HL-60 (cell line): ENCODE measurements around the gene MTR.

ENCODE experiments used
- POLR2AphosphoS5 ChIP-seq: IDR thresholded peaks from 2 replicates; pipeline ENCODE4 v1.6.1; 2012; ENCODE audit warnings: low read depth
- TF ChIP-seq, protein P1 (sequence below): IDR thresholded peaks from one replicate; pipeline ENCODE4 v1.5.1; 2011; ENCODE audit warnings: low read length, control low read depth, inconsistent platforms; ENCODE audit not compliant: insufficient read depth

DNA sequence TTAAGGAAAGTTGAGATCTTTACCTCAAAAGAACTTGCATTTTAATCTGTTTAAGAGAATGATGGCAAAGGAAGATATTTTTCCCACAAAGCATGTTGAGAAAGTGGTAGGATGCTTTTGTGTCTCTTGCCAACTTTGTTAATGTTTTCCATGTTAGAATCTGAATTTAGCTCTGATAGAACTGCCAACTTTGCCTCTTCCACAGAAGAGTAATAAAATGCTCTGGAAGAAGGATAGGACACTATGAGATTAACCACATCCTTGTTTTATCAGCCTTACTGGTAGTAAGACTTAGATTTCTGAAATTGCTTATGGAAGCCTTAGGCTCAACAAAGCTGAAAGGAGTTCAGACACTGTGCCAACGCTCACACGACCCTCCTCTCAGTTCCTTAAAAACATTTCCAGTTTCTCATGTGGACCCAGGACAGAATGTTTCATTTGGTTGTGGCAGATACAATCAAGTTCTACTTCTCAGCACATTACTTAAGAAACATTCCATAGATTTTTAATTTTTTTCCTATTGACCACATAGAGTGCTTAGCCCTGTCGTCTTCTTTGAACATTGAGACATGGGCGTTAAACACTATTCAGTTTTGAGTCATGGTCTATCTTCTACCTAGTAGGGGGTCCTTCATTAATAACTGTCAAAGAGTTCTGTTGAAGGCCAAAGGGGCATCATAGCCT lies 59.0 kb downstream of the MTR start:
- TF ChIP-seq, protein P1, sequence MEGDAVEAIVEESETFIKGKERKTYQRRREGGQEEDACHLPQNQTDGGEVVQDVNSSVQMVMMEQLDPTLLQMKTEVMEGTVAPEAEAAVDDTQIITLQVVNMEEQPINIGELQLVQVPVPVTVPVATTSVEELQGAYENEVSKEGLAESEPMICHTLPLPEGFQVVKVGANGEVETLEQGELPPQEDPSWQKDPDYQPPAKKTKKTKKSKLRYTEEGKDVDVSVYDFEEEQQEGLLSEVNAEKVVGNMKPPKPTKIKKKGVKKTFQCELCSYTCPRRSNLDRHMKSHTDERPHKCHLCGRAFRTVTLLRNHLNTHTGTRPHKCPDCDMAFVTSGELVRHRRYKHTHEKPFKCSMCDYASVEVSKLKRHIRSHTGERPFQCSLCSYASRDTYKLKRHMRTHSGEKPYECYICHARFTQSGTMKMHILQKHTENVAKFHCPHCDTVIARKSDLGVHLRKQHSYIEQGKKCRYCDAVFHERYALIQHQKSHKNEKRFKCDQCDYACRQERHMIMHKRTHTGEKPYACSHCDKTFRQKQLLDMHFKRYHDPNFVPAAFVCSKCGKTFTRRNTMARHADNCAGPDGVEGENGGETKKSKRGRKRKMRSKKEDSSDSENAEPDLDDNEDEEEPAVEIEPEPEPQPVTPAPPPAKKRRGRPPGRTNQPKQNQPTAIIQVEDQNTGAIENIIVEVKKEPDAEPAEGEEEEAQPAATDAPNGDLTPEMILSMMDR, result no peak
- TF ChIP-seq POLR2AphosphoS5, result no peak
